OCI-LY7 (cell line): ENCODE data around the gene LRRC8C.

Source experiments
- EZH2phosphoT487 ChIP-seq: fragments of 200-600 bp; sonication (generic); IDR thresholded peaks from 2 replicates; pipeline ENCODE4 v1.6.1; 2018; ENCODE audit warnings: low read depth, borderline replicate concordance, mild to moderate bottlenecking, mixed run types, antibody characterized with exemption, low read length, moderate library complexity, mixed read lengths
- TF ChIP-seq, protein P1 (sequence below): fragments of 200-600 bp; sonication (generic); conservative IDR thresholded peaks from 2 replicates; pipeline ENCODE4 v1.5.1; 2014; ENCODE audit warnings: mild to moderate bottlenecking, antibody characterized with exemption, low read length, moderate library complexity, mixed read lengths

DNA sequence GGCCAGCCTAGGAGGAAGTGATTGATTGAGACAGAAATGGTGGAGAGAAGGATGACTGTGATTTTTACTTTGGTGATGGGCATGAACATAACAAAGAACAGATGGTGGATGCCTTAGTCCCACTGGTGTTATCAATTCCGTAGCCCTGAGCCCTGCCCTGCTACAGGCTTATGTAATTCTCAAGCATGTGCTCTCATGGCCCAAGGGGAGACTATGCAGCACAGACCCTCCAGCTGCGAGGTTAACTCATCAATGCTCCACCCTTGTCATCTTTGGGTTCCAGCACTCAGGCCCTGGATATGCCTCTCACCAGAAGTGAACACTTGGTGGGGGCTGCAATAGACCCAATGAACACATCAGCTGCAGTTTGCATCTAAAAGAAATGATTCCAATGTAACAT is 125.2 kb downstream of the LRRC8C start:
- TF ChIP-seq, protein P1, sequence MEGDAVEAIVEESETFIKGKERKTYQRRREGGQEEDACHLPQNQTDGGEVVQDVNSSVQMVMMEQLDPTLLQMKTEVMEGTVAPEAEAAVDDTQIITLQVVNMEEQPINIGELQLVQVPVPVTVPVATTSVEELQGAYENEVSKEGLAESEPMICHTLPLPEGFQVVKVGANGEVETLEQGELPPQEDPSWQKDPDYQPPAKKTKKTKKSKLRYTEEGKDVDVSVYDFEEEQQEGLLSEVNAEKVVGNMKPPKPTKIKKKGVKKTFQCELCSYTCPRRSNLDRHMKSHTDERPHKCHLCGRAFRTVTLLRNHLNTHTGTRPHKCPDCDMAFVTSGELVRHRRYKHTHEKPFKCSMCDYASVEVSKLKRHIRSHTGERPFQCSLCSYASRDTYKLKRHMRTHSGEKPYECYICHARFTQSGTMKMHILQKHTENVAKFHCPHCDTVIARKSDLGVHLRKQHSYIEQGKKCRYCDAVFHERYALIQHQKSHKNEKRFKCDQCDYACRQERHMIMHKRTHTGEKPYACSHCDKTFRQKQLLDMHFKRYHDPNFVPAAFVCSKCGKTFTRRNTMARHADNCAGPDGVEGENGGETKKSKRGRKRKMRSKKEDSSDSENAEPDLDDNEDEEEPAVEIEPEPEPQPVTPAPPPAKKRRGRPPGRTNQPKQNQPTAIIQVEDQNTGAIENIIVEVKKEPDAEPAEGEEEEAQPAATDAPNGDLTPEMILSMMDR = no peak
- no peak for TF ChIP-seq EZH2phosphoT487
